GM23248 (cell line): ENCODE data around the gene POLR3A.

Experiments used
- EZH2 ChIP-seq: fragments of 200-600 bp; sonication (generic); IDR thresholded peaks from 2 replicates; pipeline ENCODE4 v1.6.1; 2018; ENCODE audit warnings: antibody characterized with exemption, mild to moderate bottlenecking; ENCODE audit not compliant: insufficient read depth, poor library complexity, severe bottlenecking
- EZH2phosphoT487 ChIP-seq: fragments of 200-600 bp; sonication (generic); IDR thresholded peaks from 2 replicates; pipeline ENCODE4 v1.6.1; 2018; ENCODE audit warnings: antibody characterized with exemption, moderate library complexity, mild to moderate bottlenecking, low read depth; ENCODE audit not compliant: insufficient read depth

- TF ChIP-seq EZH2 (no peak), EZH2phosphoT487 (no peak)
These were observed 20.5 kb upstream of the POLR3A start for GRCh38 chr10:78049851-78050250.
